AG04450 (cell line): ENCODE data around the gene PLCXD1. TPM values are rescaled to one million over a fixed set of nuclear protein-coding genes. Genes with fewer than 3 reads are reported as not detected.

Experiments
- CTCF ChIA-PET: fragments of 300-600, 350-600 bp; formaldehyde crosslinking; extraction: SDS; loops from one replicate; lab custom pipeline; 2022; ENCODE audit warnings: antibody characterized with exemption, inconsistent platforms; lab: Charles Lee
- POLR2A ChIA-PET: fragments of 350-600 bp; formaldehyde crosslinking; extraction: SDS; loops from one replicate; lab custom pipeline; 2021; ENCODE audit warnings: antibody characterized with exemption, inconsistent platforms; lab: Yijun Ruan, JAX
- DNase-seq: peaks from one replicate; pipeline ENCODE4 v3.0.0-alpha.2; 2011; ENCODE audit warnings: low read depth, low spot score
- H3K27ac ChIP-seq: one replicate; pipeline ENCODE4 v1.5.1; 2012; ENCODE audit warnings: low read depth, low read length, control low read depth
- H3K27me3 ChIP-seq: one replicate; pipeline ENCODE4 v1.6.0; 2012; ENCODE audit warnings: low read length; ENCODE audit not compliant: control insufficient read depth, insufficient read depth
- H3K4me3 ChIP-seq: 2 replicates; pipeline ENCODE4 v1.5.1; 2011; ENCODE audit warnings: mild to moderate bottlenecking, low read depth, low read length, control low read depth
- H3K9me3 ChIP-seq: 2 replicates; pipeline ENCODE4 v1.5.1; 2012; ENCODE audit warnings: low read length; ENCODE audit not compliant: control insufficient read depth, insufficient read depth
- polyA plus RNA-seq: library from polyadenylated mRNA; depleted of rRNA; stranded (reverse); fragments of >200 nt; gene quantifications from 2 replicates; pipeline ENCODE4 v1.2.3, GENCODE V29; 2011
- TF ChIP-seq, protein P1 (sequence below): IDR thresholded peaks from 2 replicates; pipeline ENCODE4 v1.5.1; 2011; ENCODE audit warnings: low read depth, low read length, control low read depth, inconsistent platforms

Gene PLCXD1
- polyA plus RNA-seq, 1 experiment = 9.0 TPM

DNA sequence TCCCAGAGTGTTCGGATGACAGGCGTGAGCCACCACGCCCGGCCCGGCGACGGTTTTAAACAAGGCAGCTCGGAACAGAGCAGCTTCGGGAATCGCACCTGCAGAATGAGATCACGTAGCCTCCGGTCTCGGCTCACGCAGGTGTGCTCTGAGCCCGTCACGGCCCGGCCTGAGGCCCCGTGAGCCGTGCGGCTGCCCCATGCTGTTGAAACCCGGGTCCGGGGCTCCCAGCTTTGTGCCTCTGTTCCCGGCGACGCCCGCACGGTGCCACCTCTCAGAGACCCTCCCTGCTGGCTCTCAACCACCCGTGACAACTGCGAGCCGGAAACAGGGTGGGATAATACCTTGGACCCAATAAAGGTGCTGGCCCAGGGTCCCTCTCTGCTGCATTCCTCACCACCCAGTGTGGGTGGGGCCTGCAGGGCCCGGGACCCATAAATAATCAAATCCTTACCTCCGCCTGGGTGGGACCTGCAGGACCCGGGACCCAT lies 13.4 kb upstream of the PLCXD1 start:
- no peak overlapping the region for H3K27ac ChIP-seq
- H3K4me3 ChIP-seq = no peak overlapping the region
- peaks cover 13% of the 10 kb centered on the region; the same call in 1 of the 2 replicates for H3K9me3 ChIP-seq
- POLR2A ChIA-PET = no interaction called here
- TF ChIP-seq, protein P1, sequence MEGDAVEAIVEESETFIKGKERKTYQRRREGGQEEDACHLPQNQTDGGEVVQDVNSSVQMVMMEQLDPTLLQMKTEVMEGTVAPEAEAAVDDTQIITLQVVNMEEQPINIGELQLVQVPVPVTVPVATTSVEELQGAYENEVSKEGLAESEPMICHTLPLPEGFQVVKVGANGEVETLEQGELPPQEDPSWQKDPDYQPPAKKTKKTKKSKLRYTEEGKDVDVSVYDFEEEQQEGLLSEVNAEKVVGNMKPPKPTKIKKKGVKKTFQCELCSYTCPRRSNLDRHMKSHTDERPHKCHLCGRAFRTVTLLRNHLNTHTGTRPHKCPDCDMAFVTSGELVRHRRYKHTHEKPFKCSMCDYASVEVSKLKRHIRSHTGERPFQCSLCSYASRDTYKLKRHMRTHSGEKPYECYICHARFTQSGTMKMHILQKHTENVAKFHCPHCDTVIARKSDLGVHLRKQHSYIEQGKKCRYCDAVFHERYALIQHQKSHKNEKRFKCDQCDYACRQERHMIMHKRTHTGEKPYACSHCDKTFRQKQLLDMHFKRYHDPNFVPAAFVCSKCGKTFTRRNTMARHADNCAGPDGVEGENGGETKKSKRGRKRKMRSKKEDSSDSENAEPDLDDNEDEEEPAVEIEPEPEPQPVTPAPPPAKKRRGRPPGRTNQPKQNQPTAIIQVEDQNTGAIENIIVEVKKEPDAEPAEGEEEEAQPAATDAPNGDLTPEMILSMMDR = no peak
- CTCF ChIA-PET = no interaction called here
- no peak for DNase-seq
- no peaks in the 10 kb centered on the region for H3K27me3 ChIP-seq

- POLR2A ChIA-PET = no interaction called here
- TF ChIP-seq, protein P1 = no peak
Measured at GRCh38 chrX:270848-271367, 10.3 kb upstream of the PLCXD1 start.

DNA sequence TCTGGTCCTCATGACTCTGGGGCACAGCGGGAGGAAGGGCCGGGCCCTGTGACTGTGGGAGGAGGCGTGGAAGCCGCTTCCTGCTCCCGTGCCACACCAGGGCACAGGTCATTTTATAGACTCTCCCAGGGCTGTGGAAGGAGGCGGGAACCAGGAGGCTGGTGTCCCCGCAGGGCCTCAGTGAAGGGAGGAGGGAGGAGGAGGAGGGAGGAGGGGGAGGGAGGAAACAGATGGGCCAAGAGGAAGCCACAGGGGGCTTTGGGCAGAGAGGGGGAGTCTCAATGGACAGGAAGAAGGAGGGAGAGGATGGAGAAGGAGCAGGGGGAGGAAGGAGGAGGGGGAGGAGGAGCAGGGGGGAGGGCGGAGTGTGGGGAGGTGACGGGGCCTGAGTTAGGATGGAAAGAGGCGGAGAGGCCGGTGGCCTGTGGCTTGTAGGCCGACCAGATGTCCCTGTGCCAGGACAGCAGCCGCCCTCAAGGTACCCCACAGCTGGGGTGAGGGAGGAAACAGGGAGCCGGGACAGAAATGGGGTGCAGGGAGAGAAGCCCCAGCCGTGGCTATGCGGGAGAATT lies 6.2 kb upstream of the PLCXD1 start:
- ChIA-PET POLR2A (no interaction called here), CTCF (no interaction called here)
- TF ChIP-seq, protein P1 = no peak
- DNase-seq = no peak
- H3K27me3 ChIP-seq = no peaks in the 10 kb centered on the region
- no peak overlapping the region for H3K4me3 ChIP-seq
- H3K9me3 ChIP-seq = peaks cover 9% of the 10 kb centered on the region; the same call in 1 of the 2 replicates
- H3K27ac ChIP-seq = no peak overlapping the region

More at GRCh38 chrX:270848-271367, 10.3 kb upstream of the PLCXD1 start:
- DNase-seq = no peak
- Histone ChIP-seq H3K27ac (no peak overlapping the region), H3K27me3 (no peaks in the 10 kb centered on the region), H3K9me3 (peaks cover 16% of the 10 kb centered on the region; the same call in 1 of the 2 replicates), H3K4me3 (no peak overlapping the region)
- CTCF ChIA-PET = no interaction called here

DNA sequence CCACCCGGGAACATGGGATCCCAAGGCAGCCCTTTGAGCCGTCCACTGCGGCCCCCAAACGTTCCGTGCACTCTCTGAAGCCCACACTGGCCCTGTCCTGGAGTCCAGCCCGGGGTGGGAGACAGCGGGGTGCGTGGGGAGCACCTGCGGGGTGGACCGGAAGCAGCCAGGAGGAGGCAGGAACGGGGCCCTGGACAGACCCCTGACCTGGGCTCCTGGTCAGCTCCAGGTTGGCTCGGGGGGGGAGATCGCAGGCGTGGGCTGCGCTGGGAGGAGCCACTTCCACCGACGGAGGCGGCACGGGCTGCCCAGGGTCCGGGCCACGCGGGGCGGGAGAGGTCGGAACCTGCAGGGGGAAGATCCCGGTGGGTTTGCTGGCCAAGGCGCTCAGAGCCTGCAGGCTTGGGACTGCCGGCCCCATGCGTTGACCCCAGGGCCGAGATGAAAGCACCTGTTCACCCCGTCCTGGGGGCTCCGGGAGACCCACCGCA lies 5.7 kb upstream of the PLCXD1 start:
- TF ChIP-seq, protein P1 = no peak
- no peak overlapping the region for H3K27ac ChIP-seq
- H3K27me3 ChIP-seq = no peaks in the 10 kb centered on the region
- H3K4me3 ChIP-seq = no peak overlapping the region
- no peak for DNase-seq
- peaks cover 9% of the 10 kb centered on the region; the same call in 1 of the 2 replicates for H3K9me3 ChIP-seq
- ChIA-PET POLR2A (no interaction called here), CTCF (no interaction called here)

GRCh38 chrX:275967-276580 lies 5.1 kb upstream of the PLCXD1 start:
- Histone ChIP-seq H3K27ac (no peak overlapping the region), H3K4me3 (peak overlapping the region; percentile 68), H3K27me3 (no peaks in the 10 kb centered on the region), H3K9me3 (peaks cover 4% of the 10 kb centered on the region; the same call in 1 of the 2 replicates)
- POLR2A ChIA-PET = no interaction called here
- no peak for DNase-seq
- CTCF ChIA-PET = no interaction called here
- TF ChIP-seq, protein P1 = no peak
